HL-60 (cell line): ENCODE data around the gene ITPK1.

Source experiments
- GABPA ChIP-seq: IDR thresholded peaks from 2 replicates; pipeline ENCODE4 v1.6.1; 2012; ENCODE audit warnings: low read depth
- TF ChIP-seq, protein P1 (sequence below): IDR thresholded peaks from one replicate; pipeline ENCODE4 v1.5.1; 2011; ENCODE audit warnings: low read length, control low read depth, inconsistent platforms; ENCODE audit not compliant: insufficient read depth

DNA sequence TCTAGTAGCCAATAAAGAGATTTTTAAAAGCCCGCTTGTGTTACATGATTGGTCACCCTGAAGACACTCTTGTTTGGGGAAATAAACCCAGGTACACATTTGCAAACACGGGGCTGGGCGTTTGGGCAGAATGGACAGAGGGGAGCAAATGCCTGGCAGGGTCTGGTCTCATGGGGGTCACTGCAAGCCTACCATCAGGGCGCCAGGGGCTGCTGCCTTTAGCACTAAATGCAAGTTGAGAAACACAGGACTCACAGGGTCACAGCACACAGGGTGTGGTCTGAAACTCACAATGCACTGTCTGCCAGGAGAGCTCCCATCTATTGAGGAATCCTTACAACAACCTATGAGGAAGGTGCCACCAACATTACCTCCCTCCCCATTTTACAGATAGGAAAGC lies 130.2 kb downstream of the ITPK1 start:
- no peak for TF ChIP-seq GABPA
- TF ChIP-seq, protein P1, sequence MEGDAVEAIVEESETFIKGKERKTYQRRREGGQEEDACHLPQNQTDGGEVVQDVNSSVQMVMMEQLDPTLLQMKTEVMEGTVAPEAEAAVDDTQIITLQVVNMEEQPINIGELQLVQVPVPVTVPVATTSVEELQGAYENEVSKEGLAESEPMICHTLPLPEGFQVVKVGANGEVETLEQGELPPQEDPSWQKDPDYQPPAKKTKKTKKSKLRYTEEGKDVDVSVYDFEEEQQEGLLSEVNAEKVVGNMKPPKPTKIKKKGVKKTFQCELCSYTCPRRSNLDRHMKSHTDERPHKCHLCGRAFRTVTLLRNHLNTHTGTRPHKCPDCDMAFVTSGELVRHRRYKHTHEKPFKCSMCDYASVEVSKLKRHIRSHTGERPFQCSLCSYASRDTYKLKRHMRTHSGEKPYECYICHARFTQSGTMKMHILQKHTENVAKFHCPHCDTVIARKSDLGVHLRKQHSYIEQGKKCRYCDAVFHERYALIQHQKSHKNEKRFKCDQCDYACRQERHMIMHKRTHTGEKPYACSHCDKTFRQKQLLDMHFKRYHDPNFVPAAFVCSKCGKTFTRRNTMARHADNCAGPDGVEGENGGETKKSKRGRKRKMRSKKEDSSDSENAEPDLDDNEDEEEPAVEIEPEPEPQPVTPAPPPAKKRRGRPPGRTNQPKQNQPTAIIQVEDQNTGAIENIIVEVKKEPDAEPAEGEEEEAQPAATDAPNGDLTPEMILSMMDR, result no peak
